ENCODE results near the gene PRMT1. TPM values are rescaled to one million over a fixed set of nuclear protein-coding genes. Genes with fewer than 3 reads are reported as not detected.

The PRMT1 gene
- total RNA-seq, 1 experiment from 2014 or later, result 326 TPM

- Mint-ChIP-seq H3K27me3 (ENCODE audit: insufficient read depth, unreplicated experiment) (no peaks in the 10 kb centered on the region), H3K4me1 (ENCODE audit: low read depth, unreplicated experiment) (peaks cover 9% of the 10 kb centered on the region), H3K9me3 (ENCODE audit: unreplicated experiment) (peaks cover 10% of the 10 kb centered on the region), H3K4me3 (ENCODE audit: unreplicated experiment) (peak overlapping the region; percentile 58), H3K27ac (ENCODE audit: unreplicated experiment) (peak overlapping the region; percentile 60), H3K36me3 (ENCODE audit: insufficient read depth, unreplicated experiment) (peaks cover 65% of the 10 kb centered on the region)
- Histone ChIP-seq H3K36me3 (ENCODE audit: control insufficient read depth, insufficient read depth, low read length) (peaks cover 3% of the 10 kb centered on the region; the same call in 1 of the 2 replicates), H3K4me3 (ENCODE audit: low read depth, low read length) (no peak overlapping the region), H3K27me3 (replicated peaks; ENCODE audit: control insufficient read depth, insufficient read depth, low read length) (no peaks in the 10 kb centered on the region), H3K9me3 (0 out of 2 replicates have a peak, but pooled peaks cover 2% of the 10 kb centered on the region), H3K4me1 (no peaks in the 10 kb centered on the region)
- ChIA-PET CTCF (no interaction called here), POLR2A (no interaction called here)
- BruUV-seq (replicated peaks), result no TSS peak
- intact Hi-C loops (cut with micrococcal nuclease; ENCODE audit: unreplicated experiment), result no loop called here
- no peak for DNase-seq
- no peak for TF ChIP-seq CTCF (IDR thresholded peaks at IDR 0.05; ENCODE audit: insufficient read depth in 1 of 2, low read depth in 1 of 2, low read length in 1 of 2, severe bottlenecking in 1 of 2, unreplicated experiment in 1 of 2)
These were observed 14.4 kb downstream of the PRMT1 start for GRCh38 chr19:49691243-49692146.

GRCh38 chr19:49692147-49692506 lies 15.1 kb downstream of the PRMT1 start:
- no TSS peak for BruUV-seq (replicated peaks)
- Histone ChIP-seq H3K9me3 (0 out of 2 replicates have a peak, but pooled peaks cover 2% of the 10 kb centered on the region), H3K36me3 (ENCODE audit: control insufficient read depth, insufficient read depth, low read length) (no peaks in the 10 kb centered on the region), H3K4me3 (ENCODE audit: low read depth, low read length) (no peak overlapping the region), H3K27me3 (replicated peaks; ENCODE audit: control insufficient read depth, insufficient read depth, low read length) (no peaks in the 10 kb centered on the region), H3K4me1 (no peaks in the 10 kb centered on the region)
- peak overlapping the region; percentile 25 for H3K27ac Mint-ChIP-seq (ENCODE audit: unreplicated experiment)
- TF ChIP-seq CTCF (IDR thresholded peaks at IDR 0.05; ENCODE audit: insufficient read depth in 1 of 2, low read depth in 1 of 2, low read length in 1 of 2, severe bottlenecking in 1 of 2, unreplicated experiment in 1 of 2), result no peak
- H3K4me1 Mint-ChIP-seq (ENCODE audit: low read depth, unreplicated experiment), result peaks cover 9% of the 10 kb centered on the region
- H3K27me3 Mint-ChIP-seq (ENCODE audit: insufficient read depth, unreplicated experiment), result no peaks in the 10 kb centered on the region
- ChIA-PET POLR2A (no interaction called here), CTCF (no interaction called here)
- intact Hi-C loops (cut with micrococcal nuclease; ENCODE audit: unreplicated experiment), result no loop called here
- no peak overlapping the region for H3K4me3 Mint-ChIP-seq (ENCODE audit: unreplicated experiment)
- peaks cover 10% of the 10 kb centered on the region for H3K9me3 Mint-ChIP-seq (ENCODE audit: unreplicated experiment)
- no peak for DNase-seq
- peaks cover 62% of the 10 kb centered on the region for H3K36me3 Mint-ChIP-seq (ENCODE audit: insufficient read depth, unreplicated experiment)

- no peak for DNase-seq
- Mint-ChIP-seq H3K9me3 (ENCODE audit: unreplicated experiment) (peaks cover 10% of the 10 kb centered on the region), H3K36me3 (ENCODE audit: insufficient read depth, unreplicated experiment) (peaks cover 27% of the 10 kb centered on the region), H3K27me3 (ENCODE audit: insufficient read depth, unreplicated experiment) (peaks cover 2% of the 10 kb centered on the region), H3K4me3 (ENCODE audit: unreplicated experiment) (no peak overlapping the region), H3K4me1 (ENCODE audit: low read depth, unreplicated experiment) (peaks cover 7% of the 10 kb centered on the region), H3K27ac (ENCODE audit: unreplicated experiment) (no peak overlapping the region)
- TF ChIP-seq CTCF (IDR thresholded peaks at IDR 0.05; ENCODE audit: insufficient read depth in 1 of 2, low read depth in 1 of 2, low read length in 1 of 2, severe bottlenecking in 1 of 2, unreplicated experiment in 1 of 2), result no peak
- H3K36me3 ChIP-seq (ENCODE audit: control insufficient read depth, insufficient read depth, low read length), result no peaks in the 10 kb centered on the region
- no peaks in the 10 kb centered on the region for H3K27me3 ChIP-seq (replicated peaks; ENCODE audit: control insufficient read depth, insufficient read depth, low read length)
- H3K4me1 ChIP-seq, result no peaks in the 10 kb centered on the region
- 0 out of 2 replicates have a peak, but pooled peaks cover 2% of the 10 kb centered on the region for H3K9me3 ChIP-seq
- no TSS peak for BruUV-seq (replicated peaks)
- intact Hi-C loops (cut with micrococcal nuclease; ENCODE audit: unreplicated experiment), result no loop called here
- H3K4me3 ChIP-seq (ENCODE audit: low read depth, low read length), result no peak overlapping the region
- ChIA-PET CTCF (interaction anchor here (0.6 kb wide), 1 partner anchor 455 kb away, joined by 3 read pairs; no protein-coding TSS in a partner anchor), POLR2A (interaction anchor here (0.6 to 0.7 kb wide), 5 partner anchors 18 to 216 kb away, joined by 4 to 7 read pairs (median 4); partner anchors contain the start of genes NOSIP and PTOV1)
These were observed 19.0 kb downstream of the PRMT1 start for GRCh38 chr19:49696115-49696514.
